ENCODE data around the gene NKX1-1. TPM values are rescaled to one million over a fixed set of nuclear protein-coding genes. Genes with fewer than 3 reads are reported as not detected.
A peak's percentile ranks its signal among the peaks of the same experiment; 100 is the strongest.
"Not testable (repeated sequence)": the region's sequence is repeated elsewhere in the genome, so short reads cannot be mapped to it uniquely, and the experiment has no call there.

Gene NKX1-1
- total RNA-seq, 3 donors from 2014 or later: not detected

DNA sequence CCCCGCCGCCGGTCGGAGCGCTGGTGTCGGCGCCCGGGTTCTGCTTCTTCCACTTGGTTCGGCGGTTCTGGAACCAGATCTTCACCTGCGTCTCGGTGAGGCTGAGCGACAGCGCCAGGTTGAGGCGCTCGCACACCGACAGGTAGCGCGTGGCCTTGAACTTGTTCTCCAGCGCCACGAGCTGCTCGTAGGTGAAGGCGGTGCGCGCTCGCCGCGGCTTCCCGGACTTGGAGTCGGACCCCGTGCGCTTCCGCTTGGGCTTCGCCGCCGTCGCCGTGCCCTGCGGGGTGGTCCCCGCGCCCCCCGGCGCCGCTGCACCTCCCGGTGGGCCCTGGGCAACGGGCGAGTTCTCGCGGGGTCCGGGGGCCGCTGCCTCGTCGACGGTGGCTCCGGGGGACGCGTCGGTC lies 3.1 kb downstream of the NKX1-1 start:
- ATAC-seq (no peak), DNase-seq (no peak)
- H3K4me1 Mint-ChIP-seq (ENCODE audit: low read depth): peaks cover 8% of the 10 kb centered on the region
- H3K36me3 Mint-ChIP-seq (ENCODE audit: insufficient read depth): no peaks in the 10 kb centered on the region
- peaks cover 45% of the 10 kb centered on the region for H3K27me3 Mint-ChIP-seq (ENCODE audit: low read depth)
- no peak overlapping the region for H3K4me3 Mint-ChIP-seq
- no peaks in the 10 kb centered on the region for H3K9me3 Mint-ChIP-seq

DNA sequence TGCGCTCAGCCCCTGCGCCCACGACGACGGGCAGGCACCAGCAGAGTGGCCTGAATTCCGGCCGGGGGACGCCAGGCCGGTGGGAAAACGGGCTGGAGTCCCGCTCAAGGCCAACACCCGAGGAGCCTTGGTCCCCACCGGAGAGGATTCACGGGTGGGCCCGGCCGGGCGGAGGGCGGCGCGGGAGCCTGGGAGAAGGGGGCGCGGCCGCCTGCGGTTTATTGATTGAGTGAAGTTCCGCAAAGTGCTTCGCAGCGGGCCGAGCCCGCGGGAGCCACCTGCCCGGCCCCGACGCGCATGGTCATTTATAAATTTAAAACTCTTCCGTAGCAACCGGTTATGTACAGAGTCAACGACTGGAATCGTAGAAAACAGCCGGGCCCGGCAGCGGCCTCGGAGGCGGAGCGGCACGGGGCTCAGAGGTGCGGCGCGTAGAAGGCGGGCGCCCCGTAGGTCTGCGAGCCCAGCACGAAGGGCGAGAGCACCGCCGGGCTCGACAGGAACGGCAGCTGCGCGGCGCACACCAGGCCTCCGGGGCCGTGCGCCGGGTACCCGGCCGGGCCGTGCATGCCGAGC lies 3.6 kb downstream of the NKX1-1 start:
- Mint-ChIP-seq H3K9me3 (no peaks in the 10 kb centered on the region), H3K36me3 (ENCODE audit: insufficient read depth) (no peaks in the 10 kb centered on the region), H3K27me3 (ENCODE audit: low read depth) (peaks cover 41% of the 10 kb centered on the region), H3K4me1 (ENCODE audit: low read depth) (peaks cover 8% of the 10 kb centered on the region), H3K4me3 (peak overlapping the region; percentile 31)
- ATAC-seq: peak; percentile 33 to 39
- DNase-seq: peak; percentile 2

DNA sequence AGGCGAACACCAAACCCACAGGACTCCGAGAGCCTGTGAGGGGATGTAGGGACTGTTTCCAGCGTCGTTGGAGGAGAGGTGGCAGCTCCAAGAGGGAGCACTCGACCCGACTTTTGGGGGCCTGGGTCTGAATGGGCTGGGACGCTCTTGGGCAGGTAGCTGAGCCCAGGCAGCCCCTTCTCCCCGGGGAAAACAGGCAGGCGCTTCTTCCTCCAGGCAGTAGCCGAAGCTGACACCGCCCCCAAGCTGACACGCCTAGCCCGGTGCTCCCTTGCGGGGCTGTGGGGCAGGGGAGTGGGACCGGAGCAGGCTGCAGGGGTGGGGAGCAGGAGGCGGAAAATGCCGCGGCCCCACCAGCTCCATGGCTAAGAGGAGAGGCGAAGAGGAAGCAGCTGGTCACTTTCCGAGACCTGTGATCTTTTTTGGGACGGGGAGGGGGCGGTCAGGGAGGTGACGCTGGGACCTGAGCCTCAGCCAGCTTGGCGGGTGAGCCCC lies 4.2 kb downstream of the NKX1-1 start:
- no peak for ATAC-seq
- H3K36me3 Mint-ChIP-seq (ENCODE audit: insufficient read depth): no peaks in the 10 kb centered on the region
- peaks cover 36% of the 10 kb centered on the region for H3K27me3 Mint-ChIP-seq (ENCODE audit: low read depth)
- H3K9me3 Mint-ChIP-seq: no peaks in the 10 kb centered on the region
- H3K4me1 Mint-ChIP-seq (ENCODE audit: low read depth): peaks cover 8% of the 10 kb centered on the region
- DNase-seq: peak; percentile 3
- no peak overlapping the region for H3K4me3 Mint-ChIP-seq

DNA sequence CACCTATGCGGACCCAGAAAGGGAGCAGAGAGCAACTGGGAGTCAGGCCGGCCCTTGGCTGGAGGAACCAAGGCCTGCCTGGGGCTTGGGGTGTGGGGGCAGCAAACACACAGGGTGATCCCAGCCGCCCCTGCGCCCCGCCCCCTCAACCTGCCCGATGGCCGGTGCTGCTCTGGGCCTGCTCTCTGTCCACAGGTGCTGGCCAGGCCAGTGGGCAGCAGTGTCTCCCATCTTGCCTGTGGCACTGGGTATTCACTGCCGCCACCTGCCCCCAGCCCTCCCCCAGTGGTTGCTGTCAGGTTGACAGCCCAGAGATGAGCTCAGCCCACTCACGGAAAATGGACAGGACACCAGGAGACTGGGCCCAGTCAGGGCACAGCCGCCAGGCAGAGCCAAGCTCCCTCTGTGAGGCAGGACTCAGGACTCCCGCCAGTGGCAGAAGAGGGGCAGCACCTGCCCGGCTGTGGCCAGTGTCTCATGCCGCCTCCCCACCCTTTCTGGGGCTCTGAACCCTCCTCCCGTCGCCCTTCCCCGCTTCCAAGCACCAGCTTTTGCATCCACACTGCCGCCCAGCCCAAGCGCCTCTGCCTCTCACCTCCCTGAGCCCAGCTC lies 4.7 kb downstream of the NKX1-1 start:
- Mint-ChIP-seq H3K9me3 (no peaks in the 10 kb centered on the region), H3K36me3 (ENCODE audit: insufficient read depth) (no peaks in the 10 kb centered on the region), H3K4me1 (ENCODE audit: low read depth) (peaks cover 8% of the 10 kb centered on the region), H3K4me3 (no peak overlapping the region), H3K27me3 (ENCODE audit: low read depth) (peaks cover 35% of the 10 kb centered on the region)
- DNase-seq (peak; percentile 2), ATAC-seq (no peak)

DNA sequence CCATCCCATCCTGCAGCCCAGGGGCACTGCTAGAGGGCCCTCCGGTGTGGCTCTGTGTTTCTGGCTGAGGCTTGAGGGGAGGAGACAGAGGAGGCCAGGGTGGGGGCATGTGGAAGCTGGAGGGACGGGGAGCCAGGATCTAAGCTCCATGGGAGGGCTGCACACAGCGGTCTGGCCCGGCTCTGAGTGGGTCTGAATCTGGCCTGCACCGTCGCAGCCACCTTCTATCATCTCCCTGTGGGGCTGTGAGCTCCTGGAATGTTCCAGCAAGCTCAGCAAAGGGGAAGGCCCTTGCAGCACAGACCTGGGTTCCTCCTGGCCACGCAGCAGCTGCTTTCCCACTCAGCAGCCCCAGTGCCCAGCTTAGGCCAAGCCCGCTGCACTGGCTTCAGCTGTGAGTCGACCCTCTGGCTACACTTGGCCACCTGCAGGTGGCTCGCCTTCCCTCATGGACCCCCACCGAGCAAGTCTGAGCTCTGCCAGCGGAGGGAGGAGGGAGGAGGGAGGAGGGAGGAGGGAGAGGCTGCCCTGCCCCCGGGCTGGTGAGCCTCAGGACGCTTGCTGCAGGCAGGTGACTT lies 5.3 kb downstream of the NKX1-1 start:
- Mint-ChIP-seq H3K36me3 (ENCODE audit: insufficient read depth) (no peaks in the 10 kb centered on the region), H3K27me3 (ENCODE audit: low read depth) (peaks cover 35% of the 10 kb centered on the region), H3K9me3 (no peaks in the 10 kb centered on the region), H3K4me1 (ENCODE audit: low read depth) (peaks cover 8% of the 10 kb centered on the region), H3K4me3 (no peak overlapping the region)
- DNase-seq: peak; percentile 1
- ATAC-seq: no peak

DNA sequence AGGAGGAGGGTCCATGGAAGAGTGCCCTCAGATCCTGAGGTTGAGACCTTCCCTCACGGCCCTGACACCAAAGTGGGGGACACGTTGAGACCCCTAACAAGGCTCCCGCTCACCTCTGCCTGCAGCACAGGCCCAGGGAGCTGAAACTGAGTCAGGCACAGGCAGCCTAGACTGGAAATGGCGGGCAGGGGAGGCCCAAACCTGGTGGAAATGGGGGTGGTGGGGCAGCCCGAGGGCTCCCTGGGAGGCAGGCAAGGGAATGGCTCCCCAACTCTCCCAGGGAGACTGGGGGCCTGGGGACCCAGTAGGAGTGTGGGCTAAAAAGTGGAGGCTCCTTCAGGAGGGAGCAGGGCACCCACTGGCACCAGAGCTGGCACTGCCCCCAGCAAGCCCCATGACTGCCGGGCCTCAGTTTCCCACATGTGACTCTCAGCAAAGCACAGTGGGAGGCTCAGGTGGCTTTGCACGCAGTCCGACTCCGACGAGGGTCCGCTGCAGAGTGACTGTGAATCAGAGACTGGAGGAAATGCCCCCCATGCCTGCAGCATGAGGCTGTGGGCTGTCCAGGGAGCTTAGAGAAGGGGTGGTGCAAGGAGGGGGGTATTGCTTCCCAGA lies 5.9 kb downstream of the NKX1-1 start:
- Mint-ChIP-seq H3K4me1 (ENCODE audit: low read depth) (peaks cover 7% of the 10 kb centered on the region), H3K4me3 (no peak overlapping the region)

DNA sequence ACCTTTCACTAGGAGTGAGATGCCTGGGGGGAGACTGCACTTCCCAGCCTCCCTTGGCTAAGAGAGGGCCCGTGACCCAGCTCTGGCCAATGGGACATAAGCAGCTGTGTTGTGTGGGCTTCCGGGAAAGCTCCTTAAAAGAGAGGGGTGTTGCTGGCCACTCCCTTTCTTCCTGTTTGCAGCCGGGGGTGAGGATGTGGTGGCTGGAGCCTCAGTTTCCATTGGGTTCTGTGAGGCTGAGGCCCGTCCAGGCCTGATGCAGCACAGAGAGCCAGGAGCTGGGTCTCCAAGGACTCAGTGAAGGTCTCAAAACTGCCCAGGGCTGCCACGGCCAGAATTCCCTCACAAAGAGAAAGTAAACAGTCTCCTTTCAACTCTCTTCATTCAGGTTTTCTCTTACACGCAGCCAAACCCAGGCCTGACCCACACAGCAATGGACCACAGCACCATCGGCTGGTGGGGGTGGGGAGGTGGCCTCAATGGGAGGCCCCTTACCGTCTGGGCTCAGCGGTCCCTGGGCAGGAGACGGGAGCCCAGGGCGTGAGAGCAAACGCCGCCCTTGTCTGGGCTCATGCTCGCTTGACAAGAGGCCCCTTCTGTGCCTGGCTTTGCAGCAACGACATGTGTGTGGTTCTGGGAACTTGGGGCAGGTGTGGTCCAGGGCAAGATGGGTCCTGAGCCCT lies 6.6 kb downstream of the NKX1-1 start:
- Mint-ChIP-seq H3K36me3 (ENCODE audit: insufficient read depth) (peaks cover 3% of the 10 kb centered on the region), H3K4me3 (no peak overlapping the region), H3K27me3 (ENCODE audit: low read depth) (peaks cover 27% of the 10 kb centered on the region), H3K9me3 (no peaks in the 10 kb centered on the region), H3K4me1 (ENCODE audit: low read depth) (peaks cover 4% of the 10 kb centered on the region)
- no peak for DNase-seq
- ATAC-seq: no peak

More for the DNA sequence above, 5.9 kb downstream of the NKX1-1 start:
- DNase-seq (peak; percentile 4), ATAC-seq (no peak)
- H3K36me3 Mint-ChIP-seq (ENCODE audit: insufficient read depth): peaks cover 3% of the 10 kb centered on the region
- no peaks in the 10 kb centered on the region for H3K9me3 Mint-ChIP-seq
- peaks cover 34% of the 10 kb centered on the region for H3K27me3 Mint-ChIP-seq (ENCODE audit: low read depth)

DNA sequence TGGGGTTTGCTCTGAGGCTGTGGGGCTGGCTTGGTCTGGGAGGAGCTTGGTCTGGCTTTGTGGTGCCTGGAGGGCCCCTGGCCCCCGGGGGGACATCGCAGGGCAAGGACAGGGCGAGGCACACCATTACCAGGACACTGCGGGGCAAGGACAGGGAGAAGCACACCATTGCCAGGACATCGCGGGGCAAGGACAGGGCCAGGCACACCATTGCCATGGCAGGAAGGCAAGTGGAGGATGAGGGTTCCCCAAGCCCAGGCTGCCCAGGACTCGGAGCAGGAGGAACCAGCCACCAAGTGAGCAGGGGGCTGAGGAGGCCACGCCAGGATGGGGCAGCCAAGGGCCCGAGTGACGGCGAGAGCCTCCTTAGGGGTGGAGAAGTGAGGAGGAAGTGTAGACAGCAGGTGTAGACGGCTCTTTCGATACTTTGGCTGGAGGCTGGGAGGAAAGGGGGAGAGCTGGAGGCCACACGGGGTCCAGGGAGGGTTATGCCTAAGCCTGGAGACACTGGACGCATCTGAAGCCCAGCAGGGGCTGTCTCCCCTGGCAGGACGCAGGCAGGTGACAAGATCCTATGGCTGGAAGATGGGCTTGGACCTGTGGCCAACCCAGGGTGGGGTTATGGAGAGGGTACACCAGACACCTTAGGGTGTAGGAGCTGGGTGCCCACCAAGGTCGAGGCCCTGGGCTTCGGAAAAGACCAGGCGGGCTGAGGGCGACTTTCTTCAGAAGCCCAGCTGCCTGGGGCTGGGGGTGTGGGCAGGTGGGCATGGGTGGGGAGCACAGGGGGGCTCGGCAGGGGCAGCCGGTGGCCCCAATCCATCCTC lies 7.3 kb downstream of the NKX1-1 start:
- peaks cover 23% of the 10 kb centered on the region for H3K27me3 Mint-ChIP-seq (ENCODE audit: low read depth)
- peaks cover 6% of the 10 kb centered on the region for H3K36me3 Mint-ChIP-seq (ENCODE audit: insufficient read depth)
- DNase-seq: no peak
- no peak overlapping the region for H3K4me3 Mint-ChIP-seq
- H3K4me1 Mint-ChIP-seq (ENCODE audit: low read depth): peaks cover 4% of the 10 kb centered on the region
- ATAC-seq: no peak
- H3K9me3 Mint-ChIP-seq: no peaks in the 10 kb centered on the region

DNA sequence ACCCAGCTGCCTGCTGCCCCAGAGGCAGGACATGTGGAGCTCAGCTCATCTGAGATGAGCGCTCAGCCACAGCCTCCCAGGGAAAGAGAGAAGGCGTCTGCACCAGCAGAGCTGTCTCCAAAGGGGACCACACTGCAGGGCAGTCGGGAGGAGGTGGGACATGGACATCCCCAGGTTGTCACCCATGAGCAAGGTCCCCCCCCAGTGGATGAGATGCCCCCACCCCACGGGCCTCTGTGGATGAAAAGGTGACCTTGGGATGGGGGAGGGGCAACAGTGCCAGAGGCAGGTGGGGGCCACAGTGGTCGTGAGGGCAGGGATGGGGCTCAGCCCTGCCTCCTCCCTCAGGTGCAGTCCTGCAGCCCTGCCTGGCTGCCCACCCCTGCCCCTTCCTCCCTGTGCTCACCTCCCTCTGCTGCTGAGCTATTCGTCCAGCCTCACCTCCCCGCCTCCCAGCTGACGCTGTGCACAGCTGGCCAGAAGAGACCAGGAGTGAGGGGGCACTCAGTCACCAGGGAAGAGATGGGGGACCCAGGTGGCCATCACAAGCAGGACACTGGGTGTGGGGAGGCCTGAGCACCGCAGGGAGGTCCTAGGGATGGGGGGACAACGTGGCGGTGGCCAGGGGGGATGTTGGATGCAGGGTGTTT lies 9.3 kb downstream of the NKX1-1 start:
- Mint-ChIP-seq H3K36me3 (ENCODE audit: insufficient read depth) (peaks cover 9% of the 10 kb centered on the region), H3K27me3 (ENCODE audit: low read depth) (peaks cover 17% of the 10 kb centered on the region), H3K9me3 (no peaks in the 10 kb centered on the region), H3K4me1 (ENCODE audit: low read depth) (peaks cover 4% of the 10 kb centered on the region), H3K4me3 (no peak overlapping the region)
- DNase-seq (no peak), ATAC-seq (no peak)

DNA sequence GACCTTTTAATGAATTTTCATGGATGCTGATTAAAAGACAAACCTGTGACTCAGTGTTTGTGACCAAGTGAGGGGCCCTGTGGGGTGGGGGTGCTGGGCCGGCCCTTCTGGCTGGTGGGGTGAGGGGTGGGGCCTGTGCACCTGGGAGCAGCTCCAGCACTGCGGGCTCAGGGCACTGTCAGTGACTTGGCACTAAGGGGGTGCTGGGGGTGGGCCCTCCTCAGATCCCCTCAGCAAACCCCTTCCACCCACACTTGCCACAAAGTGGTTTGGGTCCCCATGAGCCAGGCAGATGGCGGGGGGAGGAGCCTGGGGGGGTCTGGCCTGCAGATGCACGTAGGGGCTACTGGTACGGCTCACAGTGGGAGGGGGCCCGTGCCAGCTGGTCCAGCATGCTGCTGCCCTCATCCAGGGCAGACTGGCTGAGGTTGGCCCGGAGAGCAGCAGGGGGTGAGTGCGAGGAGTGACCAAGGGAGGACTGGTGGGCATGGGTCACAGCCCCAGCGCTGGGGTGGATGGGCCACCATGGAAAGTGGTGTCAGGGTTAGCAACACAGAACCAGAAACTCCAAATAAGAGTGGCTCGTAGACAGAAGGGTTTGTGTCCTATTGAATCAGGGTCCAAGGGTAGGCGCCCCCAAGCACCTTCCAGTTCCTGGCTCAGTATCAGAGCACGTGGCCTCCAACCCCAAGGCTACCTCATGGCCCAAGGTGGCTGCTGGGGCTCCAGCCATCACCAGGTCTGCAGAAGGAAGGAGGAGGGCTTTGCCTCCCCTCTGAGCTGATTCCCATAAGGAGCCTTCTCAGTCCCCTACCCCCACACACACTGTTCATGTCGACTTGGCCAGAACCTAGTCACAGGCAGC lies 10.1 kb downstream of the NKX1-1 start:
- no peaks in the 10 kb centered on the region for H3K9me3 Mint-ChIP-seq
- DNase-seq (no peak), ATAC-seq (no peak)
- peaks cover 2% of the 10 kb centered on the region for H3K4me1 Mint-ChIP-seq (ENCODE audit: low read depth)
- peaks cover 9% of the 10 kb centered on the region for H3K36me3 Mint-ChIP-seq (ENCODE audit: insufficient read depth)
- no peak overlapping the region for H3K4me3 Mint-ChIP-seq
- peaks cover 12% of the 10 kb centered on the region for H3K27me3 Mint-ChIP-seq (ENCODE audit: low read depth)

DNA sequence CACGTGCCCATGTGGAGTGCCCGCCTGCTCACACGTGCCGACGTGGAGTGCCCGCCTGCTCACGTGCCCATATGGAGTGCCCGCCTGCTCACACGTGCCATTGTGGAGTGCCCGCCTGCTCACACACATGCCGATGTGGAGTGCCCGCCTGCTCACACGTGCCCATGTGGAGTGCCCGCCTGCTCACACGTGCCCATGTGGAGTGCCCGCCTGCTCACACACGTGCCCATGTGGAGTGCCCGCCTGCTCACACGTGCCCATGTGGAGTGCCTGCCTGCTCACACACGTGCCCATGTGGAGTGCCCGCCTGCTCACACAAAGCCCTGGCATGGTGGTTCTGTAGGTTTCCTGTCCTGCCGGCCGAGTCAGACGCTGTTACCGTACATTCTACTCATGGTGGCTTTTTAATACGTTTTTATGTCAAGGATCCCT lies 10.8 kb downstream of the NKX1-1 start:
- not testable (repeated sequence) for H3K4me3 Mint-ChIP-seq; DNase-seq; H3K9me3 Mint-ChIP-seq; ATAC-seq; H3K36me3 Mint-ChIP-seq (ENCODE audit: insufficient read depth); H3K4me1 Mint-ChIP-seq (ENCODE audit: low read depth); H3K27me3 Mint-ChIP-seq (ENCODE audit: low read depth)

DNA sequence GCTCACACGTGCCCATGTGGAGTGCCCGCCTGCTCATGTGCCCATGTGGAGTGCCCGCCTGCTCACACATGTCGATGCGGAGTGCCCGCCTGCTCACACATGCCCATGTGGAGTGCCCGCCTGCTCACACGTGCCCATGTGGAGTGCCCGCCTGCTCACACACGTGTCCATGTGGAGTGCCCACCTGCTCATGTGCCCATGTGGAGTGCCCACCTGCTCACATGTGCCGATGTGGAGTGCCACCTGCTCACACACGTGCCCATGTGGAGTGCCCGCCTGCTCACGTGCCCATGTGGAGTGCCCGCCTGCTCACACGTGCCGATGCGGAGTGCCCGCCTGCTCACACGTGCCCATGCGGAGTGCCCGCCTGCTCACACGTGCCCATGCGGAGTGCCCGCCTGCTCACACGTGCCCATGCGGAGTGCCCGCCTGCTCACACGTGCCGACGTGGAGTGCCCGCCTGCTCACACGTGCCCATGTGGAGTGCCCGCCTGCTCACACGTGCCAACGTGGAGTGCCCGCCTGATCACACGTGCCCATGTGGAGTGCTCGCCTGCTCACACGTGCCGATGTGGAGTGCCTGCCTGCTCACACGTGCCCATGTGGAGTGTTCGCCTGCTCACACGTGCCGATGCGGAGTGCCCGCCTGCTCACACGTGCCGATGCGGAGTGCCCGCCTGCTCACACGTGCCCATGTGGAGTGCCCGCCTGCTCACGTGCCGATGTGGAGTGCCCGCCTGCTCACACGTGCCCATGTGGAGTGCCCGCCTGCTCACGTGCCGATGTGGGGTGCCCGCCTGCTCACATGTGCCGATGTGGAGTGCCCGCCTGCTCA lies 11.5 kb downstream of the NKX1-1 start:
- peaks cover 11% of the 10 kb centered on the region for H3K36me3 Mint-ChIP-seq (ENCODE audit: insufficient read depth)
- H3K9me3 Mint-ChIP-seq; ATAC-seq; H3K4me1 Mint-ChIP-seq (ENCODE audit: low read depth); H3K4me3 Mint-ChIP-seq; H3K27me3 Mint-ChIP-seq (ENCODE audit: low read depth); DNase-seq: not testable (repeated sequence)
